Peyer's patch (tissue), 4 donors: ENCODE data around the gene IL17REL.

Experiments
- POLR2A ChIP-seq, 2 donors: fragments of 450-650 bp; IDR thresholded peaks; one replicate each; pipeline ENCODE4 v1.5.1; 2017; ENCODE audit warnings: antibody characterized with exemption in 2 of 2, mild to moderate bottlenecking in 2 of 2, moderate library complexity in 2 of 2
- TF ChIP-seq, protein P1 (sequence below), 6 experiments: fragments of 450-650 bp in 4 of 6; fragments of 200-600 bp in 2 of 6; sonication (generic) in 1 of 6; IDR thresholded peaks; one replicate each; pipeline ENCODE4 v1.5.1; 2017 to 2019; ENCODE audit warnings: antibody characterized with exemption in 6 of 6, mild to moderate bottlenecking in 3 of 6, moderate library complexity in 1 of 6

DNA sequence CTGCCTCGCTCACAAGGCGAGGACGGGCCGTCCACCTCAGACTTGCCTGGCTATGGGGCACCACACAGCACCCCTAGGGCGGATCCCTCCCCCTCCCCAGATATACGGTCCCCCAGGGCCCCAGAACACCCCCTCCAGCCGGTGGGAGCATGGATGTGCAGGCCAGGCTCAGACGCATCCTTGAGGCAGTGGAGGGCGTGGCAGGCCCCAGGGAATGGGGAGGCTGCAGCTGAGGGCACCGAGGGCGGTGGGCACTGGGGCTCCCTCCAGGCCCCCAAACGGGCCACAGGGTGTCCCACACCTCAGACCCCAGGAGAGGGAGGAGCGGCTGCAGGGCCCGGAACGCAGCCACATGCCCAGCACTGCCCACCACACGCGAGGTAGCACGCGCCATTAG lies 33.5 kb upstream of the IL17REL start:
- TF ChIP-seq, protein P1, sequence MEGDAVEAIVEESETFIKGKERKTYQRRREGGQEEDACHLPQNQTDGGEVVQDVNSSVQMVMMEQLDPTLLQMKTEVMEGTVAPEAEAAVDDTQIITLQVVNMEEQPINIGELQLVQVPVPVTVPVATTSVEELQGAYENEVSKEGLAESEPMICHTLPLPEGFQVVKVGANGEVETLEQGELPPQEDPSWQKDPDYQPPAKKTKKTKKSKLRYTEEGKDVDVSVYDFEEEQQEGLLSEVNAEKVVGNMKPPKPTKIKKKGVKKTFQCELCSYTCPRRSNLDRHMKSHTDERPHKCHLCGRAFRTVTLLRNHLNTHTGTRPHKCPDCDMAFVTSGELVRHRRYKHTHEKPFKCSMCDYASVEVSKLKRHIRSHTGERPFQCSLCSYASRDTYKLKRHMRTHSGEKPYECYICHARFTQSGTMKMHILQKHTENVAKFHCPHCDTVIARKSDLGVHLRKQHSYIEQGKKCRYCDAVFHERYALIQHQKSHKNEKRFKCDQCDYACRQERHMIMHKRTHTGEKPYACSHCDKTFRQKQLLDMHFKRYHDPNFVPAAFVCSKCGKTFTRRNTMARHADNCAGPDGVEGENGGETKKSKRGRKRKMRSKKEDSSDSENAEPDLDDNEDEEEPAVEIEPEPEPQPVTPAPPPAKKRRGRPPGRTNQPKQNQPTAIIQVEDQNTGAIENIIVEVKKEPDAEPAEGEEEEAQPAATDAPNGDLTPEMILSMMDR (IDR thresholded peaks at IDR 0.05) = no peak
- no peak for TF ChIP-seq POLR2A (IDR thresholded peaks at IDR 0.05)
